Measurements from ENCODE around the gene TXNDC17.
A peak's percentile ranks its signal among the peaks of the same experiment; 100 is the strongest.
"Not testable (repeated sequence)": the region's sequence is repeated elsewhere in the genome, so short reads cannot be mapped to it uniquely, and the experiment has no call there.

Gene TXNDC17

DNA sequence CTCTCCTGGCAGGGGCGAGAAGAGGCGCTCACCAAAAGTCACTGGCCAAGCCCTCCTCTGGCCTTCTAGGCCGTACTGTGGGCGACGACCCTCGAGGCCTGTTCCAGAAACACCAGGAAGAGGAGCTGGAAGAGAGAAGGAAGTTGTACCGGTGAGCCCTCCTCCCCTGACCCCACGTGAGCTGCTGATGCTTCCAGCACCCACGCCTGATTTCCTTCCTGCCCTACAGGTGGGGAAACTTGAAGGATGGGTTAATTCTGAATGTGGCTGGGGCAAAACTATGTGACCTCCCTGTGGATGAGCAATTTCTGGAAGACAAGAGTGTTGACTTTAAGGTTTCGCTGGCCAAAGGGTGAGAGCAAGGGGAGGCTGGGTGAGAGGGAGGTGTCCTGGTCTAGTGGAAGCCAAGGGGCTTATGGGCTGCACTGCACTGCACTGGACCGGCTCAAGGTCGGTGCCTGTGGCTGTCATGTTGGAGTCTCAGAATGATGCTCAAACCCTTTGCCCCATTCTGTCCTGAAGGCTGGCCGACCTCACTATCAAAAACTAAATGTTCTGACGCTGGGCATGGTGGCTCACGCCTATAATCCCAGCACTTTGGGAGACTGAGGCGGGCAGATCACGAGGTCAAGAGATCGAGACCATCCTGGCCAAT, 16.9 kb downstream of the TXNDC17 start:
- CTCF ChIA-PET = interaction anchor here (1.0 kb wide), 1 partner anchor 9 kb away, joined by 4 read pairs; no protein-coding TSS in a partner anchor
- H3K4me3 ChIP-seq (ENCODE audit: low read depth, low read length) = no peak overlapping the region

DNA sequence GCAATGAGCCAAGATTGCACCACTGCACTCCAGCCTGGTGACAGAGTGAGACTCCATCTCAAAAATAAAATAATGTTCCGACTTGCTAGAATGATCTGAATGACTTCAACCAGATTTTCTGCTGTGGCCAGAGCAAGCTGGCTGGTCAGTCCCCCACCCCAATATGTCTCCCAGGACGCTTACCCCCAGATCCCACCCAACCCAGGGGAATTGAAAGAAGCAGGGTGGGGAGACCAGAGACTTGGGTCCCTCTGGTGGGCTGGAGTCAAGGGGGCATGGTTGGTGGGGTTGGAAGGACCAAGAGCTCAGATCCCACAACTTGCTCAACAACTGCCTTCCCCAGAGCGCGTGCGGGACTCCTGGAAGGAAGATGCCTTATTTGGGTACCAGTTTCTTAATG, 17.6 kb downstream of the TXNDC17 start:
- POLR2A ChIA-PET; H3K4me3 ChIP-seq (ENCODE audit: low read depth, low read length); DNase-seq (ENCODE audit: low read depth, low spot score): not testable (repeated sequence)
- CTCF ChIA-PET = interaction anchor here (1.0 kb wide), 1 partner anchor 8 kb away, joined by 4 read pairs; no protein-coding TSS in a partner anchor

More for the DNA sequence above, 16.9 kb downstream of the TXNDC17 start:
- no peak for DNase-seq (ENCODE audit: low read depth, low spot score)
- TF ChIP-seq, protein P1, sequence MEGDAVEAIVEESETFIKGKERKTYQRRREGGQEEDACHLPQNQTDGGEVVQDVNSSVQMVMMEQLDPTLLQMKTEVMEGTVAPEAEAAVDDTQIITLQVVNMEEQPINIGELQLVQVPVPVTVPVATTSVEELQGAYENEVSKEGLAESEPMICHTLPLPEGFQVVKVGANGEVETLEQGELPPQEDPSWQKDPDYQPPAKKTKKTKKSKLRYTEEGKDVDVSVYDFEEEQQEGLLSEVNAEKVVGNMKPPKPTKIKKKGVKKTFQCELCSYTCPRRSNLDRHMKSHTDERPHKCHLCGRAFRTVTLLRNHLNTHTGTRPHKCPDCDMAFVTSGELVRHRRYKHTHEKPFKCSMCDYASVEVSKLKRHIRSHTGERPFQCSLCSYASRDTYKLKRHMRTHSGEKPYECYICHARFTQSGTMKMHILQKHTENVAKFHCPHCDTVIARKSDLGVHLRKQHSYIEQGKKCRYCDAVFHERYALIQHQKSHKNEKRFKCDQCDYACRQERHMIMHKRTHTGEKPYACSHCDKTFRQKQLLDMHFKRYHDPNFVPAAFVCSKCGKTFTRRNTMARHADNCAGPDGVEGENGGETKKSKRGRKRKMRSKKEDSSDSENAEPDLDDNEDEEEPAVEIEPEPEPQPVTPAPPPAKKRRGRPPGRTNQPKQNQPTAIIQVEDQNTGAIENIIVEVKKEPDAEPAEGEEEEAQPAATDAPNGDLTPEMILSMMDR (IDR thresholded peaks at IDR 0.05; ENCODE audit: insufficient read depth, low read length, missing control alignments) = no peak
- POLR2A ChIA-PET = no interaction called here

DNA sequence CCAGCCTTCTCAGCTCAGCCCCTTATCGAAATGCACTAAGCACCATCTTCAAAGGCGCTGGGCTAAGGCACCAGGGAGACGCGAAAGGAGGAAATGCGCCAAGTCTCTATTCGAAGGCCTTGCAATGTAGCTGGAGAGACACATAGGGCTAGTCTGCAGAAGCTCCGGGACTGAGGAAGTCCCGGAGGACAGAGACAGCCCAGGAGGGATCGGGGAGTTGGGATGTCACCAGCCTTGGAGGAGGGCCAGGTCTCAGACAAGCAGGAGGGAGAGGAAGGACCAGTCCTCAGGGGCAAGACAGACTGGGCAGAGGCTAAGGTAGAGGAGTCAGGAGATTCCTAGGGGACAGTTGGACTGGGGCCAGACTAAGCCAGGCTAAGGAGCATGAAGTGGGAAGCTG, 19.2 kb downstream of the TXNDC17 start:
- CTCF ChIA-PET = interaction anchor here (0.9 to 1.7 kb wide), 2 partner anchors 183 to 344 kb away, joined by 3 to 7 read pairs; no protein-coding TSS in a partner anchor

DNA sequence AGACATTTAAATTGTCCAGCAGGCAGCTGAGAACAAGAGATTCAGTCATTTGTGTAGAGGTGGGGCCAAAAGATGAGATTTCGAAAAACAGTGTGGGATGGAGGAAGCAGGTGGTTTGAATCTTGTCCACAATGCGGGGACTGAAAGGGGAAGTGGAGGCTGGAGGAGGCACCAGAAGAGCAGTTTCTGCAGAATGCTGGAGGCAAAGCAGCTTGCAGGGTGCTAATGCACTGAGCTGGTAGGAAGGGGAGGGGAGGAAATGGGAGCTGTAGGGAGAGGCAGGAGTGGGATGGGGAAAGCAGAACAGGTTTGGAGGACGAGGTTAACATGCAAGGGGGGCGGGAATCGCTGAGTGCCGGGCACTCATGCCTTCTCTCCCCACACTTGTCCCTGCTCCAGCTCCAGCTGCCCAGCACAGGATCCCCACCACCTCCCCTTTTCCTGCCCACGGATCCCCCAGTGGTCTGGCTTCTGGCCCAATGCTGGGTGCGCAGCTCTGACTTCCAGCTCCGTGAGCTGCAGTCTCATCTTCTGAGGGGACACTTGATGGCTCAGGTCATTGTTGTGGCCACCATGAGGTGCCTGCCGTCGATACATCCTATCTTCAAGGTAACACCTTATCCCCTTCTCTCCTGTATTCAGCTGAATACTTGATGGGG, 20.1 kb downstream of the TXNDC17 start:
- H3K4me3 ChIP-seq (ENCODE audit: low read depth, low read length) = no peak overlapping the region
- TF ChIP-seq, protein P1 (IDR thresholded peaks at IDR 0.05; ENCODE audit: insufficient read depth, low read length, missing control alignments) = no peak
- POLR2A ChIA-PET = no interaction called here
- no peak for DNase-seq (ENCODE audit: low read depth, low spot score)
- CTCF ChIA-PET = interaction anchor here (1.7 to 2.1 kb wide), 2 partner anchors 182 to 183 kb away, joined by 7 read pairs; no protein-coding TSS in a partner anchor

More for the DNA sequence above, 19.2 kb downstream of the TXNDC17 start:
- DNase-seq (ENCODE audit: low read depth, low spot score) = no peak
- no peak overlapping the region for H3K4me3 ChIP-seq (ENCODE audit: low read depth, low read length)
- POLR2A ChIA-PET = no interaction called here
- TF ChIP-seq, protein P1 (IDR thresholded peaks at IDR 0.05; ENCODE audit: insufficient read depth, low read length, missing control alignments) = no peak

DNA sequence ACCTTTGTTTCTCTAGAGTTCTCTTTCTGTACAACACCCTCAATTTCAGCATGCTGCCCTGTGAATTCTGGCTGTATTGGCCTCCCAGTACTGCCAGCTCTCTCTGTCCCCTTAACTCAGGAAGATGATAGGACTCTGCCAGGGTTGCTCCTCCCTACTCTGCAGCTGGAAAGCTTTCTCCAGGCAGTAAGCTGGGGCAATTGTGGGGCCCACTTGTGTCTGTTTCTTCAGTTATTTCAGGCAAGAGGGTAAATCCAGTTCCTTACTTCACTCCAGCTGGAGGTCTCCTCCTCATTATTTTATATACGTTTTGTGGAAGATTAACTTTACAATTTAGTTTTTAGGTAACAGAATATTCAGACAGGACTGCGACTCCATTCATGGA, 20.6 kb downstream of the TXNDC17 start:
- DNase-seq (ENCODE audit: low read depth, low spot score) = no peak
- TF ChIP-seq, protein P1 (IDR thresholded peaks at IDR 0.05; ENCODE audit: insufficient read depth, low read length, missing control alignments) = no peak
- CTCF ChIA-PET = interaction anchor here (0.6 to 2.1 kb wide), 3 partner anchors 182 to 384 kb away, joined by 3 to 7 read pairs (median 3); no protein-coding TSS in a partner anchor
- no peak overlapping the region for H3K4me3 ChIP-seq (ENCODE audit: low read depth, low read length)
- POLR2A ChIA-PET = no interaction called here

DNA sequence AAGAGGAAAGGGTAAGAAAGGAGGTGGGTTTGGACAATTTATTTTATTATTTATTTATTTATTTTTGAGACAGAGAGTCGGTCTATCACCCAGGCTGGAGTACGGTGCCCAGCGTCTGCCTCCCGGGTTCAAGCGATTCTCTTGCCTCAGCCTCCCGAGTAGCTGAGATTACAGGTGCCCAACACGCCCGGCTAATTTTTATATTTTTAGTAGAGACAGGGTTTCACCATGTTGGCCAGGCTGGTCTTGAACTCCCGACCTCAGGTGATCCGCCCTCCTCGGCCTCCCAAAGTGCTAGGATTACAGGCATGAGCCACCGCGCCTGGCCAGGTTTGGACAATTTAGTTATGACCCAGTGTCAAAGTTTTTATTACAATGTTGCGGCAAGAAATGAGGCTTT, 22.3 kb downstream of the TXNDC17 start:
- CTCF ChIA-PET = interaction anchor here (1.2 to 3.7 kb wide), 7 partner anchors 10 to 352 kb away, joined by 3 to 32 read pairs (median 5); no protein-coding TSS in a partner anchor
- H3K4me3 ChIP-seq (ENCODE audit: low read depth, low read length); DNase-seq (ENCODE audit: low read depth, low spot score); POLR2A ChIA-PET: not testable (repeated sequence)

DNA sequence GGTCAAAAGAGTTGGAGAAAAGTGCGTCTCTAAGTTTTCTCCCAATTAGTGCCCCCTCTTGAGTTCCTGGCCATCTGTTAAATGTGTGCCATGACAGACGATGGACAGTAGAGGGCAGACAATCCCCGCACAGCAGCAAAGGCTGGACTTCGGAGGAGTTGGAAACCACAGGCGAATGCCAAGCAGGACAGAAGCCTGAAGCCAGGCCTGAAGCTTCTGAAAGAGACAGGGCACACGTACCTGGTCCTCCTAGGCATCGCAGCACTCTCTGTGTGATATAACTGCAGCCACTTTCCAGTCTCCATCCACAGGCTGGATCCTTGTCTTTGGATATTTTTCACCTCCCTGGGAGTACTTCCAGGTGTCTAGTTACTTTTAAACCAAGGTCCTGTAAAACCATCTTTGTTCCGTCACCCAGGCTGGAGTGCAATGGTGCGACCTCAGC, 25.2 kb downstream of the TXNDC17 start:
- POLR2A ChIA-PET = interaction anchor here (1.0 kb wide), 1 partner anchor 10 kb away, joined by 3 read pairs; no protein-coding TSS in a partner anchor
- CTCF ChIA-PET = interaction anchor here (0.6 to 4.9 kb wide), 25 partner anchors 8 to 355 kb away, joined by 3 to 55 read pairs (median 4); no protein-coding TSS in a partner anchor
- no peak for DNase-seq (ENCODE audit: low read depth, low spot score)
- no peak overlapping the region for H3K4me3 ChIP-seq (ENCODE audit: low read depth, low read length)
- TF ChIP-seq, protein P1 (IDR thresholded peaks at IDR 0.05; ENCODE audit: insufficient read depth, low read length, missing control alignments) = peak; percentile 92
